CD8-positive, alpha-beta T cell (primary cell): ENCODE results near the gene NUTM2E. TPM values are rescaled to one million over a fixed set of nuclear protein-coding genes. Genes with fewer than 3 reads are reported as not detected.

ENCODE experiments used
- total RNA-seq, 46 experiments: library from RNA in 2 of 46; stranded (reverse) in 2 of 46; gene quantifications; one replicate each; pipeline ENCODE4 v1.2.3 and lab custom pipeline; 2021 to 2026

Gene NUTM2E
- total RNA-seq, 2 experiments from 2014 or later = 0.81 TPM; not detected in 1

Other genes starting within 250 kb of the NUTM2E start
- gene SFTPA1, start 215.8 kb upstream of the NUTM2E start, total RNA-seq = not detected
- 1 to 10 TPM; 1.3 to 2.3 TPM for gene NUTM2B, start 123.5 kb upstream of the NUTM2E start, total RNA-seq
- not detected for gene SFTPD, start 122.4 kb downstream of the NUTM2E start, total RNA-seq